T-helper 1 cell (primary cell): ENCODE results near the gene ACBD4.

Experiments
- DNase-seq, 5 donors: peaks; one replicate each; pipeline ENCODE4 v3.0.0-alpha.2; 2012 to 2020

ACBD4 gene

DNA sequence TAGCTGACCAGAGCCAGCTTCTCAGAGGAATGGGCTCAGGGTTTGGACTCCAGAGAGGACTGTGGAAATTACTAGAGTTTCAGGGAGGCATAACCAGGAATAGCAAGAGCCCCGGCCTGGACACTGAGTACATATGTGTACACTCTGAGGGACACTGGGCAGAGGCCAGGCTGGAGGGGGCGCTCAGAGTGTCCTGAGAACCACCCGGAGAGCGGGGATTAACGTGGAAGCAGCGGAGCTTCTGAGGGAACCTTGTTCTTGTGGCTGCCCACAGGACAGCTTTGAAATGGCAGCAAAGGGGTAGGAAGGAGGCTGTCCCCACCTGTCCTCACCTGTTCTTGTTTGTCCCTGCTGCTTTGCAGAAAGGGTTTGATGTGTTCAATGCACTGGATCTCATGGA is 31.0 kb upstream of the ACBD4 start:
- DNase-seq: no peak

DNA sequence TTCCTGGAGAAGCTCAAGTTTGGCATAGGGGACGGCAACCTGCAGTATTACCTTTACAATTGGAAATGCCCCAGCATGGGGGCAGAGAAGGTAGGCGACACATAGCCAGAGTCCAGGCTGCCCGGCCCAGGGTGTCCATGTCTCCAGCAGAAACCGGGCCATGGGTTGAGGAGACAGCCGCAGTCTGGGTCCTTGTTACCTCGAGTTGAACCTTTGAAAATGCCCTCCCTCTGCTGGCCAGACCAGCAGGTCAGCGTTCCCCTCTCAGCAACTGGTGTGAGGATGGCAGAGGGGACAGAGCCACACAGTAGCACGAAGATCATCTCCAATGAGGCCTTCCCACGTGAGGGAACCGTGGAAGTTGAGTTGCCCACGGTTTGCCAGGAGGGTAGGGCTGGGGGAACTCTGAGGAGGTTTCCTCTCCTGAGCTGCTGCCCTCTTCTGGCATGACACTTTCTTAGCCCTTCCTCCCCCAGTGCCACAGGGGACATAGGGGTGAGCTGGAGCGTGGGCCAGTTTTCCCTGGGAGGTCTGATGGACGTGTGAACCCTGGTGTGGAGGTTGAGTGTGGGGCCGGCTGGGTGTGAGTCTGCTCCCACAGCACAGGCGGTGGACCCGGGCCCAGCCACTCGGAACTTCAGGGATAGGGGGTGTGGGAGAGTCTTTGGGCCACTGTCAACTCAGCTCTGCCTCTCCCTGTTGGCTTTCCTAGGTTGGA is 30.4 kb upstream of the ACBD4 start:
- no peak for DNase-seq

DNA sequence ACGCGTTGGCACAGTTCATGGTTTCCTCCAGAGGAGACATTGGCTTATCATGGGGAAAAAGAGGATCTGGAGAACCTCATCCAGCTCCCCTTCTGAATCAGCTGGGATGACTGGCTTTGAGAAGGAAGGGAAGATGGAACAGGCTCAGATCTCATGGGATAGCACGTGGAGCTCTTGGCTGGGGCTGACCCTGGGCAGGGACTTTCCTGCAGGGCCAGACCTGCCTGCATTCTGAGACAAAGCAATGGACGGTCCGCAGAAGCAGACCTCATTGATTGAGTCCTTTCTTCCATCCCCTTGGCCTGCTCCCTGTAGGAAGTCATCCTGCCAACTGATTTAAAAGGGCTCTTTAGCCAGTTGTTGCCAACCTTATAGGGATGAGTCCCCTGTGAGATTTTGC is 29.4 kb upstream of the ACBD4 start:
- DNase-seq: no peak

DNA sequence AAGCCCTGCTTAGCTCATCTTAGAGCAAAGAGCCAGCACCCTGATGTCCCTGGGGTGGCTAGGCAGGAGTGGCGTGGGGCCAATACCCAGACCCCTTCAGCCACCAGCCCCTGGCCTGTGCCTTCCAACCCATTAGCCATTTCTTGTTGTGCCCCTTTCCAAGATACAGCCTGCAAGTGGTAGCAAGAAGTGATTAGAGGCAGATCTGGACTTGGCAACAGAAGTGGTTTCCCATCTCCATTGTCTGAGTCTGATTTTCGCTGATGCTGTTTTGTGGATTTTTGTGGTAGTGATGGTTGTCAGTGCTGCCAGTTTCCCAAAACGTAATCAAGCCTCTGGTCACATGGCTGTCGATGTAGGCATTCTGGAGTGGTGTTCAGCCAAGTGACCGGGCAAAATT is 28.9 kb upstream of the ACBD4 start:
- no peak for DNase-seq

DNA sequence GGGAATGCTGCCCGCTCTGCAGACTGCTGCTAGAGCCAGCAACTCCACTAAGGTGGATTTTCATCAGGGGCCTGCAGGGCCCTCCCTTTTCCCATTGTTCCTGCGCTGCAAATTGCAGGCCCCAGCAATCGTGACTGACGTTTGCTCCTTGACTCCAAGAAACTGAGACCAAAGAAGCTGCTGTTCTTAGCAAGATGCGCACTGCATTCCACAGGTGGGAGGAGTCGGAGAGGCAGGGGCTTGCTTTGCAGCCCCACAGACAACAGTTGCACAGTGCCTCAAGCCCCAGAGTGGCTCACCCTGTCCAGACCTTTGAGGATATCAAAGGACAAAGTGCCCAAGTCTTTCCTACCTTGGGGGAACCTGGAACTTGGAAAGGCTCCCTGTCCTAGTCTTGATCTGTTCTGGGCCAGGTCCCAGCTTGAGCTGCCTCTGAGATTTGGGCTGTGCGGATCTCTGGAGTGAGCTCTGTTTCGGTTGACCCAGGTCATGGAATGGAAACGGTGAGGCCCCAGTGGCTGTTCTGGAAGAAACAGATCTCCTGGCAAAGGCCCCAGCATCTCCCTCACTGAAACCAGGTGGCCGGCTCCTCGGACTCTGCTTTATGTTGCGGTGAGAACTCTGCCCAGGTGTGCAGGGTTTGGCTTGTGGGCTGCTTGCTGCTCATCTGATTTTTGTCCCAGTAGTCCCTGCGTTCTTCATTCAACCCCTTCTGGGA is 28.0 kb upstream of the ACBD4 start:
- no peak for DNase-seq

DNA sequence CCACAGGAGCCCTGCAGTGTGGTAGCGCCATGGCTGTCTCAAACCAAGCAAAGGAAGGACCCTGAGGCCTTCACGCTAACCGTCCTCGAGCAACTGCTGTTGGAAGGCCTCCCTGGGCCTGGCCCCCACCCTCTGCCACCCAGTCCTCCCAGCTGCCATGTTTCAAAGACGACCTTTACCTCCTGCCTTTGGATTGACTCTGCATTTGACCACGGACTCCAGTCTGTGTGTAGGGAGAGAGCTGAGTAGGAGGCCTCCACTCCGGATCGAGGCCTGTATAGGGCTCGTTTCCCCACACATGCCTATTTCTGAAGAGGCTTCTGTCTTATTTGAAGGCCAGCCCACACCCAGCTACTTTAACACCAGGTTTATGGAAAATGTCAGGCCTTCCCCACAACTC is 27.4 kb upstream of the ACBD4 start:
- no peak for DNase-seq

DNA sequence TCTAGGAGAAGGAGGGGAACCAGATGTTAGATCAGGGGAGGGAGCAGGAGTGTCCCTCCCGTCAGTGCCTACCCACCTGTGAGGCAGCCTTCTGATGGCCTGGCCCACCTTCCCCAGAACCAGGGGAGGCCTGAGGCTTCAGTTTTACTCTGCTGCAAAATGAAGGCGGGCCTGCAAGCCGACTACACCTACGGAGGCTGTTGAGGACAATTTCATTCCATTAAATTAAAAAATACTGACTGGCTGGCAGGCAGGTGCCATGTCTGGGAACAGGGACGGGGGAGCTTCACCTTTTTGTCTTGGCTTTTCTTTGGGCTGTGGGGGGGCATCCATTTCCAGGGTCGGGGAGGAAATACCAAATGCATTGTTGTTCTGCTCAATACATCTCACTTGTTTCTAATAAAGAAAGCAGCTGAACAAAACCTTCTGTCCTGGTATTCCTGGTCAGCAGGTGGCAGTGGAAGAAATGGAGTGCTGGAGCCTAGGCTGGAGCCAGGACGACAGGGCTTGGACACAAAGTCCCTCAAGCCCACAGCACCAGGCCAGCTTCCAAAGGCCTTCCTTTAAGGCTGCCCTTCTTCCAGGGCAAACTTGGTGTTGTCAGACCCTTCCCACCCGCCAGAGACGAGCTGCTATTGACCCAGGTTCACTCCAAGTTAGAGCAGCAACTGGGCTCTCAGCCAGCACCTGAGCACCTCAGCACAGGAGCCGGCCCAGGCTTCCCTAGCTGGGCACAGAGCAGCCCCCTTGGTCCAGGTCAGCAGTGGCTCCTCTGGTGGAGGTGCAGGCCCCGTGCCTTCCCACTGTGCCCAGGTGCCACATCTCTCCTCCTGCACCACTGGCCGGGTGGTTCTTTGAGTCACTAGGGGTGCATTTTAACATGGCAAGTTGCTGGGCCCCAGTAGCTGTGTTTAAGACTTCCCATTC is 26.6 kb upstream of the ACBD4 start:
- no peak for DNase-seq

DNA sequence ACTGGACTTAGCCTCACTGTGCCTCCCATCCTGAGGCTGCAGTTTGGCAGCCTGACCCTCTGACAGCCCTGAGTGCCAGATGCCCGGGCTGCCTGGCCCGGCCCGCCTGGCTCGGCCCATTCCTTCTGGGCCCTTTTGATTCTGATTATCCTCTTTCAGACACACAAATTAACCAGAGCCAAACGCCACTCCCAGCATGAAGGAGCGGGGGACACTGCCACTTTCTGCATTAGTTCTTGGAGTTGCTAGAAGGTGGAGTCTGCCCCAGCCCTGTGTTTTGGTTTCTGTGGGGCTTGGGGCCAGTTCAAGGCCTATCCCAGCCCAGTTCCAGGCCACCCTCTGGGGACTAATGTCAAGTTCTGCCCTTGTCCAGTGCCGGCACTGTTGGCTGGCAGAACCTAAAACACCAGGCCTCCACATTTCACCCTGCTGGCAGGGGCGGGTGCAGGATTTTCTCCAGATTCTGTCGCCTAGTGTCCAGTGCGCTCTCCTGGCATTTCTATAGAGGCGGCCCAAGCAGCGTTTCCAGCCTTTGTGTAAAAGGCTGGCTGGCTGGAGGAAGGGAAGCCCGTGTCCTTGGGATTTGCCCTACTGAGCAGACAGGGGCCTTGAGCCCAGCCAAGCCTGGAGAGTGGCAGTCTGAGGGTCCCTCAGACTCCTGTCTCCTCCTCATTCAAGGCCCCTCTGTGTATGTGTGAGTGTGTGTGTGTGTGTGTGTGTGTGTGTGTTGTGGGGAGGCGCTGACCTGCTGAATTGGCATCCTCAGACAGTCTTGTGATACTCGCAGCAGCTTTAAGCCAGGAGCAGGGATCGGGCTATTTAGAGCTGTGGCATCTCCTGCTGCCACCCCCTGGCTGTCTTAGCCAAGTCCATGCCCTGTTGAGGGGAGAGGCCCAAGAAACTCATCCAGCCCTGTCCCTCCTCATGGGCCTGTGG is 24.5 kb upstream of the ACBD4 start:
- no peak for DNase-seq

DNA sequence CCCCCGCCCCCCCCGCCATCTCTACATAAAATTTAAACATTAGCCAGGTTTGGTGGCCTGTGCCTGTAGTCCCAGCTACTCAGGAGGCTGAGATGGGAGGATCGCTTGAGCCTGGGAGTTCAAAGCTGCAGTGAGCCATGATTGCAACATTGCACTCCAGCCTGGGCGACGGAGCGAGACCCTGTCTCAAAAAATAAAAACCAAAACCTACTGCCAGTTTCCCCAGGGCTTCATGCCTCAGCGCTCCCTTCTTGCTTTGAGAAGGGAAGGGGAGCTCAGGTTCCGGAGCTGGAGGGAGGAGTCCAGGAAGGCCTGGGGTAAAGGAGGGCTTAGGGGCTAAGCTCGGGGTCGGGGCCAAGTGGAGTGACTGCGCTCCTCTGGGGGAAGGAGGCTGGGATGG is 23.6 kb upstream of the ACBD4 start:
- no peak for DNase-seq

DNA sequence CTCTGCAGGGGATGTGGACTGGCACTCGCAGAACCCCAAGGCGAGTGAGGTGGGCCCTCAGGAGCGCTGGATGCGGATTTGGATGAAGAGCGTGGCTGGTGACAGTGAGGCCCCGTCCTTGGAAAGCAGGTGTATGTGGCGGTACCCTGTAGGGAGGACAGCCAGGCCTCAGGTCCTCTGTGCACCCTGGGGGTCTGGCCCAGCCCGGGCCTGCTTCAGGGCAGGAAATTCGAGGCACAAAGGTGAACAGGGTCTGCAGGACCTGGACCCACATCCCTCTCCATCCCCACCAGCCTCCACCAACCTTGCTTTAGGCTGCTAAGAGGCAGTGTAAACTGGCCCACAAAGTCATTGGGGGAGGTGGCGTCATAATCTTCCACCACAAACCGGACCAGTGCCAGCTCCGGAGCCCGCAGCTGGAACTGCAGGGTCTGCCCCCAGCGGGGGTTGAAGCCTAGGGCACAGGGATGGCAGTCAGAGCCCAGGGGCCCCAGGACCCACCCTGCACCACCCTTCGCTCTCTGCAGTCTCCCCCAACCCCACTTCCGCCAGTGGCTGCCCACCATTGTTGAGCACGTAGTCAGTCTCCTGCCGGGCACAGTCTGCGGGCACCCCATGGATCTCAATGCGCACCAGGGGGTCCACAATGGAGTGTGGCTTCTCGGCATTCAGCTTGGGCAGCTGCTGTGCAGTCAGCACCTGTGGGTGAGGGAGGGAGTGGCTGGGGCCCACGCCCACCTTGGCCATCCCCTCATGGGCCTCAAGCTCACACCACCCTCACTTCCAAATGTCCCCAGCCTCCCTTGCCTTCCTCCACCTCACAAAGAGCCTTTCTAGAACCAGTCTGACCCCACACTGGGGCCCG is 22.7 kb upstream of the ACBD4 start:
- no peak for DNase-seq

DNA sequence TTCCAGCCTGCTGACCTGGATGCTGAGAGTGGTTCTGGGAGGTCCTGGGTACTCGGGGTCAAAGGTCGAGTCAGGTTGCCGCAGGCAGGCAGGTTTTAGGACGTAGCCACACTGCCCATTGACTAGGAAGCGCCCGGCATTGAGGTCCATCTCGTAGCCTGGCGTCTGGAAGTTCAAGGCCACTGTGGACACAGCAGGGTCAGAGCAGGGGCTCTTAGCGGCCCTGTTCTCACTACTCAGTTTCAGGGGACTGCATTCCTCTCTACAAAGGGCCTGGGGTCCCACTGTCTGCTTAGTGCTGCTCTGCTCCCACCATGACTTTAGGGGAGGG is 22.1 kb upstream of the ACBD4 start:
- no peak for DNase-seq

DNA sequence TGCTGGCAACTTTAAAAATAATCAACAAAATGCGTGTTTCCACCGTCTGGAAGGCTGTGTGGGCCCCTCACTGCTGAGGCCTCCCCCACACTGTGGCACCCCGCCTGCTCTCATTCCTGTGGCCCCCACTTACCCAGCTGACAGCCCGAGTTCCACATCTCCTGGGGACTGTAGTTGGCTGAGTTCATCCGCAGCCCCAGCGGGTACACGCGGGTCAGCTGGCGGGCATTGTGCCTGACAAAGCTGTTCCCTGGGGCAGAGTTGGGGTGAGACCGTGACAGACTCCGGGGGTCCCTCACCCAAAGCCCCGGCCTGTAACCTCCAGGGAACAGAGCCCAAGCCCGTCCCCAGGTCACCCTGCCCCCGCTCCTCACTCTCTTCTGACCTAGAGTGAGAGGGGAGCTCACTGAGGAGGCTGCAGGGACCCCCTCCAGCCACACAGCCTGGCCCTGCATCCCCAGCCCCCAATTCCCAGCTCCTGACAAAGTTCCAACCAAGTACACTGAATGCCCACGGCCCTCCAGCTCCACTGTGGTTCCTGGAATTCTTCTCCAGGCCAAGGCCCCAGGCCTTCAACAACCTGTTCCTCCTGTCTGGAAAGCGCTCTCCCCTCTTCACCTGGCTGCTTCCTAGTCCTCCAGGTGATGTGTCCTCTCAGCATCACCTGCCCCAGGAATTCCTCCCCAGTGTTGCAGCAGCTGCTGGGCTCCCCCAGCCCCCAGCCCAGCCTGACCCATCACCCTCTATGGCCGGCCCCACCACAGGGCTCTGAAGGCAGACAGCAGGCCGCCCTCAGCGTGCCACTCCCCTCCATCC is 21.2 kb upstream of the ACBD4 start:
- no peak for DNase-seq

DNA sequence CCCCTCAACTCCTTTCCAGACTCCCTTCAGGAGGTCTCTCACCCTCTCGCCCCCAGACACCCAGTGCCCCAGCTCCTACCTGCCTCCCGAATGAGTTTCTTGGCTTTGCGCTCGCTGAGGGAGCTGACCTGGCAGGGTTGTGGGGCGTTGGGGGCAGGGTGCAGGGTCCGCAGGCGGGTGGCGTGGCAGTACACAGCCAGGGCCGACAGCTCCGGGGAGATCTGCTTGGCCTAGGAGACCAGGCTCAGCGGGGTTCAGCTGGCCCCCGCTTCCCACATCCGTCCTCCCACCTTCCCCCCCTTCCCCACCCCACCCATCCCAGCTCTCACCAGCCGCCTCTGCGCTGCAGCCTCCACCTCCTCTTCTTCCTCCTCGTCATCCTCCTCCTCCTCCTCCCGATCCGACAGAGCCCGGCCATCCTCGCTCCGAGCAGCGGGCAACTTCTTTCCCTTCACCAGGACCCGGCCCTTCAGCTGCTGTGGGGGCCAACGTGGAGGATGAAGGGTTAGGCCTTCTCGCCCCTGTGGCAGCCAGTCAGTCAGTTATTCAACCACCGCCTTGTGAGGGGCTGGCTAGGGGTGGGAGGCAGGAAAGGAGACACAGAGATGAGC is 20.4 kb upstream of the ACBD4 start:
- no peak for DNase-seq

DNA sequence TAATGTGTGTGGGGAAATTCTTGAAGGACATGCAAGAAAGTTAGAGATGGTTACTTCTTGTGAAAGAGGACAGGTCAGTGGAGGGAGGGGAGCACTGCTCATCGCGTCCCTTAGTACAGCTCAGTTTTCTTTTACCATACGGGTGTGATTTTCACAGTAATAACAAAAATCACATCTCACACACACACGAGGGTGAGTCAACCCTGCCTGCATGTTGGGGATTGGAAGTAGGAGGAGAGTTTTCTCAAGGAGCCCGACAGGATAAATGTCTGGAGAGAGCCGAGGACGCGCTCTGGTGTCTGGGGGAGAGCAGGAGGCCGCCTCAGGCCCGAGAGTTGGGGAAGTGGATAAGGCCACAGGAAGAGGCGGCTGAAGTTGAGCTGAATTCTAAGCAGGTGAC is 19.6 kb upstream of the ACBD4 start:
- no peak for DNase-seq

DNA sequence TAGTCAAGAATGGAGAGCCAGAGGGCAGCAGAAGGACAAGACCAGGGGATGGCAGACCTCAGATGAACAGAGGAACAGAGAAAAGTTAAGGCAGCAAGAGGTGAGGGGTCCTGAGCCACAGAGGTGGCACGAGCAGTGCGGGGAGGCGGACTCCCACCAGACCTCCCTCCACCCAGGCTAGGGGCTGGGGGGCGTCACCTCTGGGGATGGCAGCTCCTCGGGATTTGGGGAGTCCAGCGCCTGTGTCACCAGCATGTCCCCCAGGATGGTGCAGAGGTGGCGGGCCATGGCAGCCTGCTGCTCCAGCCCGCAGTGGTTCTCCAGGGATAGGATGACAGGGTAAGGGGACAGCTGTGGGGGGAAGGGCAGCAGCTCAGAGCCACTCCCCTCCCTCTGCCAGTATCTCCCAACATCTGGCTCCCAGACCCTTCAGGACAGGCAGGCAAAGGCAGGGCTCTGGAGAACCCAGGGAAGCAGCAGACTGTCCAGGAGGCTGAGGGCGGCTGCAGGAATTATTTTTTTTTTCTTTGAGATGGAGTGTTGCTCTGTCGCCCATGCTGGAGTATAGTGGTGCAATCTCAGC is 19.0 kb upstream of the ACBD4 start:
- no peak for DNase-seq

DNA sequence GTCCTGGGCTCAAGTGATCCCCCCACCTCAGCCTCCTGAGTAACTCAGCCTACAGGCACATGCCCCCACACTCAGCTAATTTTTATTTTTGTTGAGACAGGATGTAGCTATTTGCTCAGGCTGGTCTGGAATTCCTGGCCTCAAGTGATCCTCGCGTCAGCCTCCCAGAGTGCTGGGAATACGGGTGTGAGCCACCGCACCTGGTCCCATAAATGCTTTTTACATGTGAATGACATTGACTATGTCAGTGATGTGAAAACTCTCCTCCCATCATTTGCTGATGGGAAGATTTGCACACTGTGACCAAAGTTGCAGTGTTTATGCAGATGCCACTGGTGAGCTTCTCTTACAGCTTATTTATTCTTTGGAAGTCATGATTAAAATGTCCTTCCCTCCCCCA is 18.2 kb upstream of the ACBD4 start:
- no peak for DNase-seq

DNA sequence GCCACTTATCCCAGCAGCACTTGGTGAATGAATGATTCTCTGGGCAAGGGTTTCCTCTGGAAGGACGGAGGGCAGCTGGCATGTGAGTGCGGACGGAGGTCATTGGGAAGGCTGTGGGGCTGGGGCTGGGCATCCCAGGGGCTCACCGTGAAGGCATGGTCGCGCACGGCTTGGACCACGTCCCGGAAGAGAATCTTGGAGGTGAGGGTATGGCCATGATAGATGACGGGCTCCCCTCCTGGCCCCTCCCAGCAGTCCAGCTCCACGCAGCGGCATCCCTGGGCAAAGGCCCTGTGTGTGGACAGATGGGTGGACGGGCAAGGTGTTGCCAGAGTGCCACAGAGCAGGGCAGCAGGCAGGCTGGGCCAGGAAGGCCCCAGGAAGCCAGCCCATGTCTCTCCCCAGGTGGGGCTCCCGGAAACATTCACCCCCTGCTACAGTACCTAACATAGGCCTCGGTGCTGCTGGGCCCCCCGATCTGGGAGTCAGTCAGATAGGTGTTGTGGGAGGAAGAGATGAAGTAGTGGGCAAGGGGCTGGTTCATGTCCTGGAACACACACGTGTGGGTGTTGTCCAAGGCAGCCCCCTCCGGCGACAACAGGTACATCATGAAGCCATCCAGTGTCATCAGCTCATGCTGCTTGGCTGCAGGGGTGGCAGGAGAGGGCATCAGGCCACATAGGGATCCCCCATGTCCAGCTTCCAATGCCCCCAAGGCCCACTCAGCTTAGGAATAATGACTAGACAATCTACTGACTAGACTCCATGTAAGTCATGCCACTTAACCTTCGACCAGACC is 17.4 kb upstream of the ACBD4 start:
- no peak for DNase-seq

DNA sequence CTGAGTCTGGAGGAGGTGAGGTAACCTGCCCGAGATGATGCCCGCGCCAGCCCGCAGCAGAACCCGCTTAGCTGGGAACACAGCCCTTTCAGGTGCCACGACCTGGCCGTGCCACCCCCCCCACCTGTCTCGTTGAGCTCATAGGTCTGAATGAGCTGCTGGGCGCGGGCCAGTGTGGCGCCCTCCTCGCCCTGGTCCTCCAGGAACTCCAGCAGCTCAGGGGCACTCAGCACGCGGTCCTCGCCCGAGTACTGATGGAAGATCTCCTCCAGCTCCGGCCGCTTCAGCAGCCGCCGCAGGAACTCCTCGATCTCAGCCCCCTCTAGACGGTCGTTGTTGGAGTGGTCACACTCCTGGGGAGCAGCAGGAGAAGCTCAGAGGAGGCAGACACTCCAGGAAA is 16.8 kb upstream of the ACBD4 start:
- no peak for DNase-seq

DNA sequence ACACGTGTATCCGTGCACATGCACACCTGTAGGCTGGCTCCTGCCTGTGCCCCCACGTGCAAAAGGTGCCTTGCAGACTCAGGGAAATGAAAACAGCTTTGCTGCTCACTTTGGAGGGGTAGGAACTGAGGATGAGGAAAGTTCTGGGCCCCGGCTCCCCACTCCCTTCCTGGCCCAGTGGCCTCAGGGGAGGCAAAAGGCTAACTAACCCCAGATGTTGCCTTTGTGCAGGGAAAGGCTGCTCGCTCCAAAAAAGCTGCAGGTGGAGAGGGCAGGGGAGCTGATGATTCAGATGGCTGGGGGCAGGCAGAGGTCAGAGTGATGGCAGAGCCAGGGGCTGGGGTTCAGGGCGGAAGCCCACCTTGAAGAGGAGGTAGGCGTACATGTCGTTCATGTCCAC is 15.5 kb upstream of the ACBD4 start:
- DNase-seq: no peak
